Gastrocnemius medialis (tissue), 4 donors: Measurements from ENCODE around the gene SGPP2.

ENCODE experiments used
- POLR2A ChIP-seq, 2 donors: fragments of 450-650 bp; IDR thresholded peaks; one replicate each; pipeline ENCODE4 v1.6.1; 2017; ENCODE audit warnings: antibody characterized with exemption in 2 of 2, mild to moderate bottlenecking in 2 of 2, moderate library complexity in 2 of 2
- TF ChIP-seq, protein P1 (sequence below), 5 experiments: fragments of 450-650 bp in 3 of 5; fragments of 200-600 bp in 2 of 5; sonication (generic) in 2 of 5; IDR thresholded peaks in 4 of 5; conservative IDR thresholded peaks in 1 of 5; 1 replicate in 4 of 5; 2 replicates in 1 of 5; pipeline ENCODE4 v1.5.1; 2016 to 2019; ENCODE audit warnings: antibody characterized with exemption in 5 of 5, mild to moderate bottlenecking in 3 of 5, moderate library complexity in 3 of 5

DNA sequence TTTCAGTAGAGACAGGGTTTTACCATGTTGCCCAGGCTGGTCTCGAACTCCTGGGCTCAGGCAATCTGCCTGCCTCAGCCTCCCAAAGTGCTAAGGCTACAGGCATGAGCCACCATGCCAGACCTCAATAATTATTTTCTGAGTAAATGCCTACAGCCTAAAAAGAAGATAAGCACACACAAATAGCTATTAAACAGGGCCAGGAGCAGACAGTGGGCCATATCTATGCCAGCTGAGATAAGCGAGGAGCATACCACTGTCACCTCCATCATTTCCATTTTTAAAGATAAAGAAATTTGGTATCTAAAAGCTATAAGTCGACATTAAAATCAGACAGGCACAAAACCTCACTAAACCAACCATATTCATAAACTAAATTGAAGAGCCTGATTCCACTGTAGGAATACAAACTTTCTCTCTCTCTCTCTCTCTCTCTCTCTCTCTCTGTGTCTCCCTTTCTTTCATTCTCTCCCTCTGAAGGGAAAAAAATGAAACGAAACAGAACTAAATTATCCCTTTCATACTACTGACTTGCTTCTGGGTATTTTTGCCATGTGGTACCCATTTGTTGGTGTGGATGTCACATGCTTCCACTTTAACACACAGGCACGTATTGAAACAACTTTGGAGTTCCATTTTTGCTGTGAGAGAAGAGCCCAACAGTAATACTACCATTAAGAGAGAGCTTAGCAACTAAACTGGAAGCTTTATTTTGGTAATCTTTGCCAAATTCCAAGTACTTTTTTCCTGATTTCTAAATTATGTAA, 180.6 kb downstream of the SGPP2 start:
- no peak for TF ChIP-seq POLR2A (IDR thresholded peaks at IDR 0.05)
- TF ChIP-seq, protein P1, sequence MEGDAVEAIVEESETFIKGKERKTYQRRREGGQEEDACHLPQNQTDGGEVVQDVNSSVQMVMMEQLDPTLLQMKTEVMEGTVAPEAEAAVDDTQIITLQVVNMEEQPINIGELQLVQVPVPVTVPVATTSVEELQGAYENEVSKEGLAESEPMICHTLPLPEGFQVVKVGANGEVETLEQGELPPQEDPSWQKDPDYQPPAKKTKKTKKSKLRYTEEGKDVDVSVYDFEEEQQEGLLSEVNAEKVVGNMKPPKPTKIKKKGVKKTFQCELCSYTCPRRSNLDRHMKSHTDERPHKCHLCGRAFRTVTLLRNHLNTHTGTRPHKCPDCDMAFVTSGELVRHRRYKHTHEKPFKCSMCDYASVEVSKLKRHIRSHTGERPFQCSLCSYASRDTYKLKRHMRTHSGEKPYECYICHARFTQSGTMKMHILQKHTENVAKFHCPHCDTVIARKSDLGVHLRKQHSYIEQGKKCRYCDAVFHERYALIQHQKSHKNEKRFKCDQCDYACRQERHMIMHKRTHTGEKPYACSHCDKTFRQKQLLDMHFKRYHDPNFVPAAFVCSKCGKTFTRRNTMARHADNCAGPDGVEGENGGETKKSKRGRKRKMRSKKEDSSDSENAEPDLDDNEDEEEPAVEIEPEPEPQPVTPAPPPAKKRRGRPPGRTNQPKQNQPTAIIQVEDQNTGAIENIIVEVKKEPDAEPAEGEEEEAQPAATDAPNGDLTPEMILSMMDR (IDR thresholded peaks at IDR 0.05 in 4 of 5, conservative IDR thresholded peaks at IDR 0.05 in 1 of 5): no peak
